Measurements from ENCODE around the gene VAV2.

VAV2 gene

GRCh38 chr9:133811471-133811870 is 180.7 kb downstream of the VAV2 start:
- no peak for DNase-seq

GRCh38 chr9:133810556-133811195 is 181.4 kb downstream of the VAV2 start:
- DNase-seq = no peak

GRCh38 chr9:133809335-133809734 is 182.8 kb downstream of the VAV2 start:
- DNase-seq = no peak

GRCh38 chr9:133807818-133808217 is 184.3 kb downstream of the VAV2 start:
- no peak for DNase-seq

- no peak for DNase-seq
Observed at GRCh38 chr9:133807037-133807436, 185.1 kb downstream of the VAV2 start.

GRCh38 chr9:133806623-133807010 is 185.5 kb downstream of the VAV2 start:
- DNase-seq = no peak

- DNase-seq = no peak
Observed at GRCh38 chr9:133805876-133806622, 186.1 kb downstream of the VAV2 start.

GRCh38 chr9:133804199-133804598 is 187.9 kb downstream of the VAV2 start:
- DNase-seq = no peak

GRCh38 chr9:133803745-133804144 is 188.4 kb downstream of the VAV2 start:
- no peak for DNase-seq

GRCh38 chr9:133803028-133803585 is 189.0 kb downstream of the VAV2 start:
- DNase-seq = no peak

- no peak for DNase-seq
Observed at GRCh38 chr9:133801739-133802138, 190.4 kb downstream of the VAV2 start.

GRCh38 chr9:133800266-133800665 is 191.9 kb downstream of the VAV2 start:
- no peak for DNase-seq

- DNase-seq = no peak
Observed at GRCh38 chr9:133799716-133800115, 192.4 kb downstream of the VAV2 start.

- DNase-seq = no peak
Observed at GRCh38 chr9:133799106-133799505, 193.0 kb downstream of the VAV2 start.

GRCh38 chr9:133798160-133798559 is 194.0 kb downstream of the VAV2 start:
- no peak for DNase-seq

GRCh38 chr9:133797406-133798105 is 194.6 kb downstream of the VAV2 start:
- no peak for DNase-seq

- DNase-seq = no peak
Observed at GRCh38 chr9:133796562-133796961, 195.6 kb downstream of the VAV2 start.

- DNase-seq = no peak
Observed at GRCh38 chr9:133795049-133795448, 197.1 kb downstream of the VAV2 start.

GRCh38 chr9:133794016-133794760 is 197.9 kb downstream of the VAV2 start:
- DNase-seq = no peak

- DNase-seq = no peak
Observed at GRCh38 chr9:133793471-133793870, 198.7 kb downstream of the VAV2 start.

- peak; percentile 50 for DNase-seq
Observed at GRCh38 chr9:133792721-133793470, 199.2 kb downstream of the VAV2 start.
